Lung microvascular endothelial cell (primary cell): ENCODE measurements around the gene CDK5RAP2. TPM values are rescaled to one million over a fixed set of nuclear protein-coding genes. Genes with fewer than 3 reads are reported as not detected.
A peak's percentile ranks its signal among the peaks of the same experiment; 100 is the strongest.

Experiments used
- DNase-seq, 2 donors: peaks; one replicate each; pipeline versions ENCODE4 v3.0.0 to v3.0.0-alpha.2; 2010; ENCODE audit warnings: low read depth in 2 of 2
- total RNA-seq: library from RNA; depleted of rRNA; stranded (reverse); fragments of >200 nt; gene quantifications from 2 replicates; pipeline ENCODE4 v1.2.1, GENCODE V29; 2014

Gene CDK5RAP2
- total RNA-seq, 1 donor from 2014 or later = 15.9 TPM

DNA sequence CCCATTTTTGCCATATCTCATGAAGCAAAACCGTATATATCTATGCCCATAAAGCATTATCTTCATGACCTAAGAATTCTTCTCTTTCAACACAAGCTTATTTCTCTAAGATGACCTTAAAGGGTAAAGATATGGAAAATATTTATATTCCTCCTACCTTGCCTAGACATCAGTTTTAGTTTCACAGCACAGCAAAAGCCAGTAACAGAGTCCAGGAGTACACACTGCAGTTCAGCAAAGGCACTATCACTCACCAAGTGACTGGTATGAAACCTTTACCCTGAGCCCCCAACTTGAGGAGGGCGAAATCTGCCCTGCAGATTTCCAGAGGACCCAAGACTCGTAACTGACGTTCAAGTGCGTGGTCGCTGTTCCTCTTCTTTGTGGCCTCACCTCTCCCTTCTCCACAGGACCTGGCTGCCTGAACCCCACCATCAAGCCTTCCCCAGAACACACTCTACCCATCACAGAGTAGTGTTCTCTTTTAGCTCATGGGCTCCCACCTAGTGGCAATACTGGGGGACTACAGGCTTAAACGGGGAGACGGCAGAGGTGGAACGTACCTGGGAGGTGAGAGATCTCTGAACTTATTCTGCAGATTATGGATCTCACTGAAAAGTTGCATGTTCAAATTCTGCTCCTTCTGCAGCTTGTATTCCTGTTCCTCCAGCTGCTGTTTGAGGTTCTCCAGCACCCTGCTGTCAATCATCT lies 141.0 kb downstream of the CDK5RAP2 start:
- peak; percentile 18 to 32 for DNase-seq

DNA sequence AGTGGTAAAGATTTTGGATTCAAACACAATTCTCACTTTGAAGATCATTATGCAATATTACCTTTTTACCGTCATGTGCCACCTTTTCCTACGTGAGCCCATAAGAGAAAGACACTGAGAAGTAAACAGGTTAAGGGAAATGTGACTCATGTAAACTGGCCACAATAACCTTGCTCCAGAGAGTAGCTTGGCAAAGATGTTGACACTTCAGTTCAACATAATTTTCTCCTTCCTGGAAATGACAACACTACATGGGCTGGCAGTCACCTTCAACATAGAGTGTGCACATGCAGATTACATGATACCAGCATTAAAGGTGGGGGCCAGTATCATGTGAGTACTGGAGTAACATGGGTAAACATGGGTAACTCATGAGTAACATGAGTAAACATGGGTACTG lies 141.9 kb downstream of the CDK5RAP2 start:
- DNase-seq = peak; percentile 15 to 67

DNA sequence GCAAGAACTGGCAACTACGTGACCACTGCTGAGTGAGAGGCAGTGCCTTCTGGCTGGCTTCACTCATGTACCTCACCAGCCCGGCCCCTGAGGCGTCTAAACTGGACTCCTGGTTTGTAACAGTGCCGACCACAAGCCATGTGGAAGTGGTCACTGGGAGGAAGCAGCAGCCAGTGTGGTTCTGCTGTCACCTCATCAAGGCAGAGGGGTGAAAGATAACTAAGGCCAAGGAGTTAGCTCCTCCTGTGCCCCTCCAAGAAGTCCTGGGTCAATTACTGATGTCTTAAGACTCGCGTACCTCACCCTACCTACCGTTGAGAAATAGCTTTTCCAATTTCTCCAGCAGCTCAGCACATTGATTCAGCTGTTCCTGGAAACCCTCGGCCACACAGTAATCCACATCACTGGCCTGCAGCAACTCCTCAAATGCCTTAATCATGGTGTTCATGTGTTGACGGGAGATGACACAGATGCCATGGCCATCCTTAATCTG lies 142.9 kb downstream of the CDK5RAP2 start:
- no peak for DNase-seq

DNA sequence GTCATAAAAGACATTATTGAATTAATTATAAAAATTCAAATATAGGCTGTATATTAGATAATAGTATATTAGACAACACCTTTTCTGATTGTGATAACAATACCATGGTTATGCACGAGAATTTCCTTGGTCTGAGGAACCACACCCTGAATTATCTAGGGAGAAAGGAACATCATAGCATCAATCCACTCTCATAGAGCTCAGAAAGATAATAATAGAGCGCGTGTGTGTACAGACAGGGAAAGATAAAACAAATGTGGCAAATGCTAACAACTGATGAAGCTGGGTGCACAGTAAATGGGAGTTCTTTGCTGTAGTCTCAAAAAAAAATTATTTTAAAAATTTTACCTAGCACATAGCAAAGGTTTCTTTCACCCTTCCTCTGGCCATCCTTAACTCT lies 143.5 kb downstream of the CDK5RAP2 start:
- DNase-seq = no peak

DNA sequence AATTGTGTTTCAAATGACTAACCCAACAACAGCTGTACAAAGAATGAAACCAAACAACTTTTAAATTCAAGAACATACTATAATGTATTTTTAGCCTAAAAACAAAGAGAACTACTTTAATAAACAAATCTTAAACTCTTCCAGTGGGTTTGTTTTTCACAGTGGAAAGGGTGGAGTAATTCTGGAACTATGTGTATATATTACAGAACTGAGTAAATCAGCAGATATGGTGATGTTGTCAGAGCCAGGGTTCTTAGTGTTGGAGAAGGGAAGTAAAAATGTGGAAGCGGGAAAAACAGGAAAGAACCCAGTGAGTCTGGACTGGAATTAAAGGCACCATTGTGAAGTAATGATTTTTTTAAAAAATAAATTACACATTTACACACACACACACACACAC lies 144.9 kb downstream of the CDK5RAP2 start:
- peak in 1 of 2 donors; percentile 10 for DNase-seq

DNA sequence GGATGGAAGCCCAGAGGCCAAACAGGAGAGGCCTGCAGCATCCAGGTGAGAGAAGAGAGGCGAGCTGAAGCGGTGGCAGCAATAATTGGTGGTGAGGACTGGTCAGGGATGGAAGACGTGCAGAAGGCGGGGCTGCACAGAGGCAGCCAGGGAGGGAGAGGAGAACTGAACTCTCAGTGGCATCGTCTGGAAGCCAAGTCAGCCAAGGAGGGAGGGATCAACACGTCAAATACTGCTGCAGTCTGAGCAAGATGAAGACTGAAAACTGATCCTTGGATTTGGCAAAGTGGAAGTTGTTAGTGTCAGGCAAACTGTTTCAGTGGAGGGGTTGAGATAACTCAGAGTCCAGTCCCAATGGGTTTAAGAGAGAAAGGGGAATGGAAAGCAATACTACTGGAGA lies 145.4 kb downstream of the CDK5RAP2 start:
- peak in 1 of 2 donors; percentile 6 for DNase-seq

DNA sequence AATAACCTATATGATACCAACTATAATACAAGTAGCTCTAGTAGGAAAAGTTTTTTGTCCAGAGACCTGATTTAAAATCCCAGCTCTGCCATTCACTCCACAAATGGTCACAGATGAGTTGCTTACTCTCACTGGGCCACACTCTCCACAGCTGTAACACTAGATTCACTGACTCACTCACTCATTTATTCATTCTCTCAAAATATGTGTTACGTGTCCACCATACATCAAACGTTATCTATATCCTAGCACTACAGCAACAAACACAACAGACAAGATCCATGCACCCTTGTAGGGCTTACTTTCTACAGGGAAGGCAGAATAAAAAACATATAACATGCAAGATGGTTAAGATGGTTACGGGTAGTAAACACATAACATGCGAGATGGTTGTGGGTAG lies 146.3 kb downstream of the CDK5RAP2 start:
- DNase-seq = no peak

DNA sequence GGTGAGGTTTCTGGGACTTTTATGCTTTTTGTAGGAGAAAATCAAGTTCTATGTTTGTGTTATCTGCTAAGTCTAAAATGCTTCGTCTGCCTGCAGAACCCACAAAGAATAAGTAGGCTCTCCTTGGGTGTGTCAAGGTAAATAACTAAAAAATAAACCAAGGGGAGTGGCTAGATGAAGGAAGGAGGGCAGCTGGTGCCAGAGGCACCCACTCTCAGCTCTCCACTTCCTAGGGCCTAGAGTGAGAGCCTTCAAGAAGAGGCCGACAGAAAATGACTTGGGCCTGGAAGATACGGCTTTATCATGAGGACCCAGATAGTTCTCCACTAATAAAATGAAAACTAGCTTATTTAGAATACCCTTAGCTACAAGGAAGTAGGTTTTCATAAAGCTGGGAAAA lies 147.4 kb downstream of the CDK5RAP2 start:
- no peak for DNase-seq

DNA sequence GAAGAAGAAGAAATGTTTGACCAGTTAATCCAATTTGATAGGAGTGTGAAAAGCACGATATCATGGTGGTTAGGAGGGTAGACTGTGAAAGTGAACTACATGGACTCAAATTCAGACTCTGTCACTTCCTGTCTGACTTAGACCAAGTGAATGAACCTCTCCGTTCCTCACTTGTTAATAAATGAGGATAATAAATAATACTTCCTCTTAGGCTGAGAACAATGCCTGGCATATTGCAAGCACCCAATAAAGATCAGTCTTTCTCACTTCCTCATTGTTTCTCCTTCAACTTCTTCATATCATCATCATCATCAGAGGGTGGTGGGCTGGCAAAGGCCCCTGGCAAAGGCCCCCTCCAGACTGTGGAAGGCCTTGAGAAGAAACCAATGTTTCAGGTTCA lies 148.7 kb downstream of the CDK5RAP2 start:
- DNase-seq = peak in 1 of 2 donors; percentile 52

DNA sequence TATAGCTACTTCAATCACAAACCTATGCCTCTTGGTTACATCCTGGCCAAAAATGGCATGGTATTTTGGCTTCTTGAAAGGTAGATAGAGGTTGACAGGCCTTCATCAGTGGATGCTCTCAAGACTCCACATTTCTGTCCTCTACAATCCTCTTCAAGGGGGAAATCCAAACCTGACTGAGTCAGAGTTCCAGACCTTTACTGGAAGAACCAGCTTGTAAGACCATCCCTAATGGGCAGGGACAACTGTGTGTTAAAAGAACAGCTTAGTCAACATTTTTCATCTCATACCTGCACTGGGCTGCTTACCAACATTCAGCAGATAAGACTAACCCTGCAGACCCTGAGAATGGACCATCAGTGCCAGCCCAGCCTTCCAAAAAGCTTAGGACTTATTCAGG lies 155.7 kb downstream of the CDK5RAP2 start:
- no peak for DNase-seq

DNA sequence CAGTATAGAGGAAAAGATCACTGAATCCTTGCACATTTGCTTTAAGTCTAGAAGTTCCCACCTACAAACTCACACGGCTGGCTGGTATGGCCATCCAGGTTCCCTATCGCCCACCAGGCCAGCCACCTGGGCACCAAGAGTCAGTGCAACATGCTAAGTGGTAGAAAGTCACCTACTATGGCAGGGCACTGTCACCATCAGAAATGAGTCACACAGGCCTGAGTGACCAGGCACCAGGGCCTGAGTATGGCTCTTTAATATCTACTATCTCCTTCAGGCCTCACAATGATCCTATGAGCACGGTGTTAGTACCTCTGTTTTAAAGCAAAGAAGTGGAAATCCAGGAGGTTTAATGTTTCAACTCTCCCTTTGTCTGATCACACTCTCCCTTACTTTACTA lies 156.2 kb downstream of the CDK5RAP2 start:
- DNase-seq = no peak

DNA sequence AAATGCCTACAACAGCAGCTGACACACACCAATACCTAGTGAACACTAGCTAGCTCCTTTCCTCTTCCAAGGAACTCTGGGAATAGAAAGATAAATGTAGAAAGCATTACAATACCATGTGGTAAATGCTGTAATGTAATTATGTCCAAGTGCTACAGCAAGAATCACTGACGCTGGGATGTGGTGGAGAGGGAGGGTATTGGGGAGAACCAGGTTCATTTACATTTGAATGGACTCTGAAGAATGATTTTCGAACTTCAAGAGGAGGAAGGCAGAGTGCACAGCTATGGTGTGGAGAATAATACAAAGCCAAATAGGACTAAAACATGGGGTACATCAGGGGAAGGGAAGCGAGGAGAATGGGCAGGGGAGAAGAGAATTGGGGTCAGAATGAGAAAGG lies 158.0 kb downstream of the CDK5RAP2 start:
- DNase-seq = no peak

DNA sequence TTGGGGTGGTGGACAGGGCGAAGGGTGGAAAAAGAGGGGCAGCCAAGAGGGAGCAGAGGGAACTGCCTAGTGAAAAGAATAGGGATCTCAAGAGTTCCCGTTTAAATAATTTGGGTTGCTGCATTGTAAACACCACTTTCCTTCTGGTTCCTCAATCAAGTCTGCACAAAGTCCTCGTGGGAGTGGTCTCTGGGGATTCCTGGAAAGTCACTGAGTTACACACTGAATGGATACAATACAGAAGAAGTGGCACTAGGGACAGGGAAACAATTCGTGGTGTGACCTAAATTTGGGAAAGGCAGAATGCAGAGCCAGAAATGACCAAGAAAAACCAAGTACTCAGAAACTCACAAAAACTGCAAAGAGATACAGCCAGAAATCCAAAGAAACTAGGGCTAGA lies 161.7 kb downstream of the CDK5RAP2 start:
- DNase-seq = no peak

DNA sequence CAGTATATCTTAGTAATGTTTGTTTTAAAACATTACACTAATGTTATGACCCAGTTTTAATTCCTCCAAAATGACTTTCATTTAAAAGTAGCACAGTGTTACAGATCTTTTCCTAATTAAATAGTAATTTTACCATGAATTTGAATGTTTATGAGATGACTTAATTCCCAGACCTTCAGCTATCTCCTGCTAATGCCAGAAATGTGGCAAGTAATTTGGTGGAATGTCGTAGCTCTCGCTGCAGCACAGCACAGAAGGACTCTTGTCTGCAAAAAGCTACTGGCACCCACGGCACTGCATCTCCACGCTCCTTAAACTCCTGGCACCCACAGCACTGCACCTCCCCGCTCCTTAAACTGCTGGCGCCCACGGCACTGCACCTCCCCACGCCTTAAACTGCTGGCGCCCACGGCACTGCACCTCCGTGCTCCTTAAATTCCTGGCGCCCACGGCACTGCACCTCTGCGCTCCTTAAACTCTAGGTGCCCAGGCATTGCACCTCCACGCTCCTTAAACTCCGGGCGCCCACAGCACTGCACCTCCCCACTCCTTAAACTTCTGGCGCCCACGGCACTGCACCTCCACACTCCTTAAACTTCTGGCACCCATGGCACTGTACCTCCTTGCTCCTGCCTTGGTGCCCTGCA lies 163.1 kb downstream of the CDK5RAP2 start:
- no peak for DNase-seq

DNA sequence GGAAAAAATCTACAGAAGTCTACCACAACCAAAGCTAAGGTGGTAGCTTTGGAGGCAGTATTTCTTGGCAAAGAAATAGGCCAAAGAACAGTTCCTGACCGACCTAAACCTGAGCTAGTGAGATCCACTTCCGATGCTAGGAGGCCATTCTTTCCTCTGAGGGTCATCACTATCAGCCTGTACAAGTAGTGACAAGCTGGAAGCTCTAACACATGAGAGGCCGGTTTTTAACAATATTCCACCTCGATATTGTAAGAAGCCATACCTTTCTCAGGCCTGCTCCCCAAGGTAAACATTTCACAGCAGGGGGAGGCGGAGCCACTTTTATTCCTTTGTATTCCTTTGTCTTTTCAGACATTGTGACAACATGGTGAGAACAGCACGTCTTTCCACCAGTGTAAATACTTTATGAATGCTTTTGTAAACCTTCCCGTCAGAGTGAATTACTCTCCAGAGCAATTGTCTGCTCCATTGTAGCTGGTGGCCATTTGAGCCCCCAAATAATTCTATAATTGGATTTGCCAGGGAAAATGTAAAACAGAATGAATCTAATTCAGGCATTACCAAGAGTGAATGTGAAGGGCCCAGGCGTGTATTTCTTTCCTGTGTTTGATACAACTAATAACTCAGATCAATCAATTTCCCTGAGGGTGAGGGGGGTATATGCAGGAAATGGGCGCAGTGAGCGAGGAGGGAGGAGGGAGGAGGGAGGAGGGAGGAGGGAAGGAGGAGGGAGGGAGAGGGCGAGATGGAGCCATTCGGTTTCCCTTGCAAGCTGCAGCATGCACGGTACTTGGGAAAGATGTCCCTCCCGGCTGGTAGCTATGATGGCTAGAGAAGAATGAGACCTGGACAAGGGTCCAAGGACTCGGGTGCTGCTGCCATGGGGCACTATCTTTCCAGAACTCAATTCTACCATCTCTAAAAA lies 166.6 kb downstream of the CDK5RAP2 start:
- DNase-seq = no peak

DNA sequence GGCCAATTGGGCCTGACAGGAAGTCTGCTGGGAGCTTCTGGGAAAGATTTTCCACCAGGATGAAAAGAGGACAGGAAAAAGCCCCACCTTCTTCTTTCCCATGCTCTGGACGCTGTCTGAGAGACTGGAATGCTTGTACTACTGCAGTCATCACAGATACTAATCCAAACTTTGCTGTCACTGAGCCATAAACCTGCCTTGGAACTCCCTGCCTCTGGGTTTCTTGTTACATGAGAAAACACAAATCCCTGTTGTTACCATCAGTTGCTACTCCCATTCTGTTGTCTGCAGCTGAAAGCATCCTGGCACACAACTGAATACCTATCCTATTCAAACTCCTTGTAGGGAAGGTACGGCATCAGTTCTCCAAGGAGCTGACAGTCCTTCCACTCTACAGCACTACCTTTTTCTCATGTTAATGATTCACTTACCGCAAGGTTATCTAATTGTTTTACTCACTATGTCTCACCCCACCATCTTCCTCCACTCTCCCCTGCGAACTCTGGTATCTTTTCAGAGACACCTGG lies 167.5 kb downstream of the CDK5RAP2 start:
- peak; percentile 18 to 75 for DNase-seq

DNA sequence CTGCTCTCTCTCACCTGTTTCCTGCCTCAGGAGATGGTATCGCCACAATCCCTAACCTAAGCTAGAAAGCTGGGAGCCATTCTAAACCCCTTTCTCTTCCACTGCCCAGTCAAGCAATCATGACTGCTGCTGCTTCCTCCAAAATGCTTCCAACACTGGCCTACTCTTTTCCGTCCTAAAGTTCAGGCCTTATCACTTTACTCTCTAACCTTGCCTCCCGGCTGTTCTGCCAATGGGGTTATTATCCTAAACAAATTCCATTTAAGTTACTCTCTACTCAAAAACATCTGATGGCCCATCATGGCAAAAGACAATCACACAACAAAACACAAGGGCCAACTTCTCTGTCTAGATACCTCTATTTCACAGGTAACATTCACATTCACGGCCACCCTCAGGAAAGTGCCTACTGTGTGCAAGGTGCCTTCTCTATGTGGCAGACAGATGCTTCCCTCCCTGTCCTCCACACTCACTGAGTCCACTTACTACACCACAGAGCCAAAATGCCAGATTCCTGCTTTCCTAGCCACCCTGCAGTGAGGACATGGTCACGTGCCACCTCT lies 168.0 kb downstream of the CDK5RAP2 start:
- no peak for DNase-seq

DNA sequence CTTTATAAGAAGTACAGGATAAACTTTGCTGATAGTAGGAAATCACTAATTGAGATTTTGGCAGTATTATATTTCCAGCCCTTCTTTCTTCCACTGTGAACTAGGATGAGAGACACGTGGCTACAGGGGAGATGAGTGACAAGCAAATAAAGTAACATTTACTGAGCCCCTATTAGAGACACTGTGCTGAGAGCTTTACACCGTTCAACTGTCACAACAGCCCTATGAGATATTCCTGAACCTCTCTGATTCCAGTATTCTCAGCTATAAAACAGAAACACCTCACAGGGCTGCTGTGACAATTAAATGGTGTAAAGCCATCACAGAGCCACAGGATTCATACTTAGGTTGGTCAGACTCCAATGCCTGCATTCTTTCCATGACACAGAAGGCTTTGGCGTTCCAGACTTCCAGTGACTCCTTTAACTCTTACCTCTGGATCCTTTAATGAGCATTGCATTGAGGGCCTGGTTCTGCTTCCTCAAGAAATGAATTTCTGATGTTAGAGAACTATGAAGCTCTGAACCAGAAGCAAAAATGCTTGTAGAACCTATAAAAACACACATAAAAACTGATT lies 169.0 kb downstream of the CDK5RAP2 start:
- DNase-seq = peak in 1 of 2 donors; percentile 31

DNA sequence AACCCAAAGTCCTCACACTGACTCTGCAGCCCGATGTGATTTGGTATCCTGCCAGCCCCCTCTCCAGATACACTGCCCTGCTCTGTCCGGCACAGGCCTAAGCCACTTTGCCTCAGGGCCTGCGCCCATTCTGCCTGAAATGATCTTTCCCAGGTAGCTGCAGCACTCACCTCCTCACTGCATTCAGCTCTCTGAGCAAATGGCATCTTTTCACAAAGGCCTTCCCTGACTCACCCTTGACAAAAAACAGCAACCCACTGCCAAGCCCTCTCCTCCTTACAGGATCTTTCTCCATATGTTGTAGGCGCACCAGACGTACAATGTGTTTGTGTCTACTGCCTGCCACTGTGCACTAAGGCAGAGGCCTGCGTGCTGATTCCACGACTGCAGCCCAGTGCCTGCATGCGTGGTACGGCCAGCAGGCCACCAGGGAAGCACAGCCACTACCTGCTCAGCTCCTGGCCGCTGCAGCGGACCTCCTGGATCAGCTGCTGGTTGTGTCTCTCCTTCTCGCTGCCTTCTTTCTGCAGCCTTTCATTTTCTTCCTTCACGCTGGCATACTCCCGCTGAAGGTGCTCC lies 171.2 kb downstream of the CDK5RAP2 start:
- DNase-seq = no peak

DNA sequence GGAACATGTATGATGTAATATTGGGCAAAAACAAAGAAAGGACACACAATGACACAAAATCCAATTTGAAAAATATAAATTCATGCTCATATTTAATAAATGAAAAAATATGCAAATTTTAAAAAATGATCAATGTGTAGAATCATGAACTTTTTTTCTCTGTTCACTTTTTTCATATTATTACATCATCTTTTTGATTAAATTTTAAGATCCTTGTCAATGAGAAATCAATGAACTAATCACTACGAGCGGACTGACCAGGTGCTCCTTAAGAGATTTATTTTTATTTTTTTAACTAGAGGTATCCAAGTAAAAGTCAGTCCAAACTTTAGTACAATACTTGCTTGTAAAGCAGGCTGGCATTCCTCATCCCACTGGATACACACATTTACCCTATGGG lies 174.1 kb downstream of the CDK5RAP2 start:
- DNase-seq = no peak

DNA sequence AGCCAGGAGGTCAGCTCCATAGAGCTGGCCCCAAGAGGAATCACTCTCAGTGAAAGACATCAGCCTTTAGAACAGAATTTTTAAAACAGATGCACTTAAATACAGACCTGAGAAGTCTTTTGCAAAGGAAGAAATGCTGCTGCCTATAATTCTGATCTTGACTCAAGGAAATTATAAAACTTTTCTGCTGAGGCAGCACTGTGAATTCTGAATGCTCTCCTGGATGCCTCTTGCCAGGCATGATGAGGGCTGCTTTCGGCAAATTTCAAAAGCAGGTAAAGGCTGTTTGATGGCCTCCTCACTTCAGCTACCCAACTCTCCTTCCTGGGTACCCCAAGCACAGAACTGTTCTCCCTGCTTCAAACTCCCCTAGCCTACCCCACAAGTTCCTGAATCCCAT lies 174.8 kb downstream of the CDK5RAP2 start:
- DNase-seq = no peak
